Measurements from ENCODE around the gene MPO. TPM values are rescaled to one million over a fixed set of nuclear protein-coding genes. Genes with fewer than 3 reads are reported as not detected.

MPO gene
- total and polyA plus RNA-seq, 10 of the 15 experiments (the other 5 are each of a cell fraction or from before 2014, with no cell fraction given): 0.06 to 0.49 (median 0.14) TPM

DNA sequence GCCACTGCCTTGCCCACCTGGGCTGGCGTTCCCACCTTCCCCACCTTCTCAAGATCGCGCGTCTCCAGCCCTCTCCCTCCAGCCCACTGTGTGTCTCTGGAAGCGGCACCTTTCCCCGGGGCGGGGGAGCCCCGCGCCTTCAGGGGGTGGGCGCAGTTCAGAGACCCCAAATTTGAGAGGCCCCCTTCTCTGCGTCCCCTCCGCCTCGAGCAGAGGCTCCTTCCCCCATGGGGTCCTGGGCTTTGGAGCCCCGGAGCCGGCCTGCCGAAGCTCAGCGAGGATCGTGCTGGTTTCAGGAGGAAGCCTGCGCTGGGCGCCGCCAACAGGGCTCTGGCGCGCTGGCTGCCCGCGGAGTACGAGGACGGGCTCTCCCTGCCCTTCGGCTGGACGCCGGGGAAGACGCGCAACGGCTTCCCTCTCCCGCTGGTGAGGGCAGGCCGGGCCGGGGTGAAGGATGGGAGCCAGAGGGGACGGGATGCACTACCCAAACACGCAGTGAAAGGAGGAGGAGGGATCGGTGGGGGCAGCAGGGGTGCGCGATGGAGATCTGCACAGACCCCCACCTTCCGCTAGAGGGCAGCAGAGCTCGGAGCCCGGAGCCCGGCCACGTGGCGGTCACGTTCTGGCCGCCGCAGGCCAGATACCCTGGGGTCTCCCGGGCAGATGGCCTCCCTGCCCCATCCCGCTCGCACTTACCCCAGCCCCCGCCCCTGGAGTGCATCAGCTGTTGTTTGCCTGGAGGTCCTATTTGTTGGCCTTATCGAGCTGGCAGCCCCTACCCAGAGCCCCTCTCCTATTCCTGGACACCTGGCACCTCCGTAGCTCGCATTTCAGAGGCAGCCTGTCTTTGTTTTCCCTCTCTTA, 31.2 kb downstream of the MPO start (continued):
- TF ChIP-seq CHD1 (IDR thresholded peaks at IDR 0.05; ENCODE audit: low read depth, low read length) (no peak), FOXM1 (IDR thresholded peaks at IDR 0.05; ENCODE audit: low read depth, low read length) (no peak), EED (IDR thresholded peaks at IDR 0.05; ENCODE audit: low read depth) (no peak), MTA2 (IDR thresholded peaks at IDR 0.05; ENCODE audit: low read depth) (no peak), ESRRA (IDR thresholded peaks at IDR 0.05; ENCODE audit: low read length) (no peak), MEF2A (IDR thresholded peaks at IDR 0.05; ENCODE audit: insufficient read depth, low read depth, low read length) (no peak), RAD21 (IDR thresholded peaks at IDR 0.05; ENCODE audit: insufficient read depth, low read depth, low read length) (peak; percentile 49), FOXK2 (IDR thresholded peaks at IDR 0.05) (no peak), SPI1 (IDR thresholded peaks at IDR 0.05; ENCODE audit: borderline replicate concordance, insufficient read depth, low read depth, low read length) (no peak), BRCA1 (IDR thresholded peaks at IDR 0.05; ENCODE audit: low read depth, low read length) (no peak), ZNF622 (IDR thresholded peaks at IDR 0.05) (no peak), ZNF384 (IDR thresholded peaks at IDR 0.05; ENCODE audit: borderline replicate concordance, low read depth, low read length) (no peak), POLR2AphosphoS5 (IDR thresholded peaks at IDR 0.05; ENCODE audit: low read length) (no peak)
- TF ChIP-seq, protein P1, sequence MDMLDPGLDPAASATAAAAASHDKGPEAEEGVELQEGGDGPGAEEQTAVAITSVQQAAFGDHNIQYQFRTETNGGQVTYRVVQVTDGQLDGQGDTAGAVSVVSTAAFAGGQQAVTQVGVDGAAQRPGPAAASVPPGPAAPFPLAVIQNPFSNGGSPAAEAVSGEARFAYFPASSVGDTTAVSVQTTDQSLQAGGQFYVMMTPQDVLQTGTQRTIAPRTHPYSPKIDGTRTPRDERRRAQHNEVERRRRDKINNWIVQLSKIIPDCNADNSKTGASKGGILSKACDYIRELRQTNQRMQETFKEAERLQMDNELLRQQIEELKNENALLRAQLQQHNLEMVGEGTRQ (IDR thresholded peaks at IDR 0.05; ENCODE audit: borderline replicate concordance, low read depth, low read length): peak; percentile 48
- TF ChIP-seq, protein P2, sequence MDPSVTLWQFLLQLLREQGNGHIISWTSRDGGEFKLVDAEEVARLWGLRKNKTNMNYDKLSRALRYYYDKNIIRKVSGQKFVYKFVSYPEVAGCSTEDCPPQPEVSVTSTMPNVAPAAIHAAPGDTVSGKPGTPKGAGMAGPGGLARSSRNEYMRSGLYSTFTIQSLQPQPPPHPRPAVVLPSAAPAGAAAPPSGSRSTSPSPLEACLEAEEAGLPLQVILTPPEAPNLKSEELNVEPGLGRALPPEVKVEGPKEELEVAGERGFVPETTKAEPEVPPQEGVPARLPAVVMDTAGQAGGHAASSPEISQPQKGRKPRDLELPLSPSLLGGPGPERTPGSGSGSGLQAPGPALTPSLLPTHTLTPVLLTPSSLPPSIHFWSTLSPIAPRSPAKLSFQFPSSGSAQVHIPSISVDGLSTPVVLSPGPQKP (IDR thresholded peaks at IDR 0.05; ENCODE audit: low read depth, low read length): no peak
- TF ChIP-seq, protein P3, sequence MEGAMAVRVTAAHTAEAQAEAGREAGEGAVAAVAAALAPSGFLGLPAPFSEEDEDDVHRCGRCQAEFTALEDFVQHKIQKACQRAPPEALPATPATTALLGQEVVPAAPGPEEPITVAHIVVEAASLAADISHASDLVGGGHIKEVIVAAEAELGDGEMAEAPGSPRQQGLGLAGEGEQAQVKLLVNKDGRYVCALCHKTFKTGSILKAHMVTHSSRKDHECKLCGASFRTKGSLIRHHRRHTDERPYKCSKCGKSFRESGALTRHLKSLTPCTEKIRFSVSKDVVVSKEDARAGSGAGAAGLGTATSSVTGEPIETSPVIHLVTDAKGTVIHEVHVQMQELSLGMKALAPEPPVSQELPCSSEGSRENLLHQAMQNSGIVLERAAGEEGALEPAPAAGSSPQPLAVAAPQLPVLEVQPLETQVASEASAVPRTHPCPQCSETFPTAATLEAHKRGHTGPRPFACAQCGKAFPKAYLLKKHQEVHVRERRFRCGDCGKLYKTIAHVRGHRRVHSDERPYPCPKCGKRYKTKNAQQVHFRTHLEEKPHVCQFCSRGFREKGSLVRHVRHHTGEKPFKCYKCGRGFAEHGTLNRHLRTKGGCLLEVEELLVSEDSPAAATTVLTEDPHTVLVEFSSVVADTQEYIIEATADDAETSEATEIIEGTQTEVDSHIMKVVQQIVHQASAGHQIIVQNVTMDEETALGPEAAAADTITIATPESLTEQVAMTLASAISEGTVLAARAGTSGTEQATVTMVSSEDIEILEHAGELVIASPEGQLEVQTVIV (IDR thresholded peaks at IDR 0.05; ENCODE audit: borderline replicate concordance, partially characterized antibody): no peak
- TF ChIP-seq, protein P4, sequence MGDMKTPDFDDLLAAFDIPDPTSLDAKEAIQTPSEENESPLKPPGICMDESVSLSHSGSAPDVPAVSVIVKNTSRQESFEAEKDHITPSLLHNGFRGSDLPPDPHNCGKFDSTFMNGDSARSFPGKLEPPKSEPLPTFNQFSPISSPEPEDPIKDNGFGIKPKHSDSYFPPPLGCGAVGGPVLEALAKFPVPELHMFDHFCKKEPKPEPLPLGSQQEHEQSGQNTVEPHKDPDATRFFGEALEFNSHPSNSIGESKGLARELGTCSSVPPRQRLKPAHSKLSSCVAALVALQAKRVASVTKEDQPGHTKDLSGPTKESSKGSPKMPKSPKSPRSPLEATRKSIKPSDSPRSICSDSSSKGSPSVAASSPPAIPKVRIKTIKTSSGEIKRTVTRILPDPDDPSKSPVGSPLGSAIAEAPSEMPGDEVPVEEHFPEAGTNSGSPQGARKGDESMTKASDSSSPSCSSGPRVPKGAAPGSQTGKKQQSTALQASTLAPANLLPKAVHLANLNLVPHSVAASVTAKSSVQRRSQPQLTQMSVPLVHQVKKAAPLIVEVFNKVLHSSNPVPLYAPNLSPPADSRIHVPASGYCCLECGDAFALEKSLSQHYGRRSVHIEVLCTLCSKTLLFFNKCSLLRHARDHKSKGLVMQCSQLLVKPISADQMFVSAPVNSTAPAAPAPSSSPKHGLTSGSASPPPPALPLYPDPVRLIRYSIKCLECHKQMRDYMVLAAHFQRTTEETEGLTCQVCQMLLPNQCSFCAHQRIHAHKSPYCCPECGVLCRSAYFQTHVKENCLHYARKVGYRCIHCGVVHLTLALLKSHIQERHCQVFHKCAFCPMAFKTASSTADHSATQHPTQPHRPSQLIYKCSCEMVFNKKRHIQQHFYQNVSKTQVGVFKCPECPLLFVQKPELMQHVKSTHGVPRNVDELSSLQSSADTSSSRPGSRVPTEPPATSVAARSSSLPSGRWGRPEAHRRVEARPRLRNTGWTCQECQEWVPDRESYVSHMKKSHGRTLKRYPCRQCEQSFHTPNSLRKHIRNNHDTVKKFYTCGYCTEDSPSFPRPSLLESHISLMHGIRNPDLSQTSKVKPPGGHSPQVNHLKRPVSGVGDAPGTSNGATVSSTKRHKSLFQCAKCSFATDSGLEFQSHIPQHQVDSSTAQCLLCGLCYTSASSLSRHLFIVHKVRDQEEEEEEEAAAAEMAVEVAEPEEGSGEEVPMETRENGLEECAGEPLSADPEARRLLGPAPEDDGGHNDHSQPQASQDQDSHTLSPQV (IDR thresholded peaks at IDR 0.05): peak; percentile 73; the same call in 1 of the 2 replicates
- TF ChIP-seq, protein P5, sequence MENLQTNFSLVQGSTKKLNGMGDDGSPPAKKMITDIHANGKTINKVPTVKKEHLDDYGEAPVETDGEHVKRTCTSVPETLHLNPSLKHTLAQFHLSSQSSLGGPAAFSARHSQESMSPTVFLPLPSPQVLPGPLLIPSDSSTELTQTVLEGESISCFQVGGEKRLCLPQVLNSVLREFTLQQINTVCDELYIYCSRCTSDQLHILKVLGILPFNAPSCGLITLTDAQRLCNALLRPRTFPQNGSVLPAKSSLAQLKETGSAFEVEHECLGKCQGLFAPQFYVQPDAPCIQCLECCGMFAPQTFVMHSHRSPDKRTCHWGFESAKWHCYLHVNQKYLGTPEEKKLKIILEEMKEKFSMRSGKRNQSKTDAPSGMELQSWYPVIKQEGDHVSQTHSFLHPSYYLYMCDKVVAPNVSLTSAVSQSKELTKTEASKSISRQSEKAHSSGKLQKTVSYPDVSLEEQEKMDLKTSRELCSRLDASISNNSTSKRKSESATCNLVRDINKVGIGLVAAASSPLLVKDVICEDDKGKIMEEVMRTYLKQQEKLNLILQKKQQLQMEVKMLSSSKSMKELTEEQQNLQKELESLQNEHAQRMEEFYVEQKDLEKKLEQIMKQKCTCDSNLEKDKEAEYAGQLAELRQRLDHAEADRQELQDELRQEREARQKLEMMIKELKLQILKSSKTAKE (IDR thresholded peaks at IDR 0.05; ENCODE audit: low read depth, poor library complexity, severe bottlenecking): no peak

All from GM12878 (cell line).